Stimulated activated CD4-positive, alpha-beta T cell treated with anti-CD3 and anti-CD28 coated beads, Interleukin-2, amount 100 ng/mL, for 24 hours (primary cell): ENCODE results near the gene FAM72D.
A peak's percentile ranks its signal among the peaks of the same experiment; 100 is the strongest.
"Not testable (repeated sequence)": the region's sequence is repeated elsewhere in the genome, so short reads cannot be mapped to it uniquely, and the experiment has no call there.

ENCODE experiments used
- DNase-seq, 2 donors: peaks; one replicate each; pipeline ENCODE4 v3.0.0-alpha.2; 2020

The FAM72D gene

GRCh38 chr1:145155873-145156272 lies 60.1 kb downstream of the FAM72D start:
- DNase-seq: not testable (repeated sequence)

- DNase-seq: peak; percentile 54 to 62
These were observed 61.3 kb downstream of the FAM72D start for GRCh38 chr1:145156891-145157610.

GRCh38 chr1:145157715-145158114 lies 61.9 kb downstream of the FAM72D start:
- DNase-seq: not testable (repeated sequence)

GRCh38 chr1:145161046-145161752 lies 65.4 kb downstream of the FAM72D start:
- not testable (repeated sequence) for DNase-seq
